H1 (cell line): ENCODE measurements around the gene CD34. TPM values are rescaled to one million over a fixed set of nuclear protein-coding genes. Genes with fewer than 3 reads are reported as not detected.

ENCODE experiments used
- ATF2 ChIP-seq: IDR thresholded peaks from 2 replicates; pipeline ENCODE4 v1.6.1; 2012; ENCODE audit warnings: low read length, inconsistent platforms
- KDM5A ChIP-seq: fragments of 200-600 bp; IDR thresholded peaks from 2 replicates; pipeline ENCODE4 v1.7.1; 2012; ENCODE audit warnings: mild to moderate bottlenecking, low read length, inconsistent platforms, mixed read lengths
- RAD21 ChIP-seq, 2 experiments: IDR thresholded peaks in 1 of 2; conservative IDR thresholded peaks in 1 of 2; 2 replicates each; pipeline ENCODE4 v1.6.1; 2011; ENCODE audit warnings: low read depth in 2 of 2, low read length in 2 of 2, improper control_type of control experiment in 1 of 2, inconsistent platforms in 1 of 2, mild to moderate bottlenecking in 1 of 2, moderate library complexity in 1 of 2
- TEAD4 ChIP-seq: IDR thresholded peaks from 2 replicates; pipeline ENCODE4 v1.6.1; 2012; ENCODE audit warnings: low read depth, low read length, inconsistent platforms, mixed read lengths
- polyA plus RNA-seq, 7 experiments: library from polyadenylated mRNA; depleted of rRNA in 3 of 7; stranded (reverse) in 5 of 7; unstranded in 2 of 7; fragments of >200 nt in 5 of 7; fragments of 200-250 nt in 2 of 7; gene quantifications; 1 replicate in 5 of 7; 2 replicates in 1 of 7; 4 replicates in 1 of 7; pipeline versions ENCODE4 v1.2.1 to v1.2.3, GENCODE V29; 2011 to 2013; ENCODE audit warnings: missing spikeins in 2 of 7, mixed read lengths in 2 of 7
- total RNA-seq: library from RNA; stranded (reverse); fragmentation: NEBNext Ultra II Directional; extraction: Animal tissue kit (Norgen Biotek cat#: 25700); gene quantifications from 2 replicates; pipeline ENCODE4 v1.2.1, GENCODE V29; 2021

The CD34 gene
- total and polyA plus RNA-seq, 2 of the 8 experiments (the other 6 are each of a cell fraction or from before 2014, with no cell fraction given), result 0.39 to 0.54 TPM

- no peak for TF ChIP-seq RAD21 (IDR thresholded peaks at IDR 0.05 in 1 of 2, conservative IDR thresholded peaks at IDR 0.05 in 1 of 2; ENCODE audit: low read depth in 2 of 2, low read length in 2 of 2)
- no peak for TF ChIP-seq TEAD4
- TF ChIP-seq ATF2, result no peak
- TF ChIP-seq KDM5A, result no peak
Observed at GRCh38 chr1:207871117-207871649, 39.7 kb downstream of the CD34 start (continued).
